Neural progenitor cell (in vitro differentiated cells): Measurements from ENCODE around the gene SNRNP70. TPM values are rescaled to one million over a fixed set of nuclear protein-coding genes. Genes with fewer than 3 reads are reported as not detected.

Experiments
- DNase-seq: peaks from one replicate; pipeline ENCODE4 v3.0.0-alpha.2; 2016; ENCODE audit warnings: low spot score
- H2AFZ ChIP-seq: fragments of 200-600 bp; sonication (generic); replicated peaks from 2 replicates; pipeline ENCODE4 v1.6.1; 2016; ENCODE audit warnings: antibody characterized with exemption
- H3F3A ChIP-seq: fragments of 200-600 bp; sonication (generic); 2 replicates; pipeline ENCODE4 v1.6.1; 2016; ENCODE audit warnings: antibody characterized with exemption, low read depth
- H3K27ac ChIP-seq: fragments of 200-600 bp; sonication (generic); 2 replicates; pipeline ENCODE4 v1.5.1; 2016; ENCODE audit warnings: mild to moderate bottlenecking
- H3K27me3 ChIP-seq: fragments of 200-600 bp; sonication (generic); 2 replicates; pipeline ENCODE4 v1.6.1; 2016; ENCODE audit warnings: mild to moderate bottlenecking, moderate library complexity
- H3K36me3 ChIP-seq: fragments of 200-600 bp; sonication (generic); 2 replicates; pipeline ENCODE4 v1.5.1; 2016
- H3K4me1 ChIP-seq: fragments of 200-600 bp; sonication (generic); 2 replicates; pipeline ENCODE4 v1.6.1; 2016; ENCODE audit warnings: mixed run types
- H3K4me2 ChIP-seq: fragments of 200-600 bp; sonication (generic); 2 replicates; pipeline ENCODE4 v1.6.1; 2016
- H3K4me3 ChIP-seq: fragments of 200-600 bp; sonication (generic); 2 replicates; pipeline ENCODE4 v1.5.1; 2016
- H3K79me2 ChIP-seq: fragments of 200-600 bp; sonication (generic); 2 replicates; pipeline ENCODE4 v1.6.1; 2016; ENCODE audit warnings: low read depth
- H3K9ac ChIP-seq: fragments of 200-600 bp; sonication (generic); 2 replicates; pipeline ENCODE4 v1.6.1; 2016
- H3K9me3 ChIP-seq: fragments of 200-600 bp; sonication (generic); 2 replicates; pipeline ENCODE4 v1.5.1; 2016; ENCODE audit warnings: low read depth
- H4K20me1 ChIP-seq: fragments of 200-600 bp; sonication (generic); 2 replicates; pipeline ENCODE4 v1.6.1; 2016; ENCODE audit warnings: low read depth
- H3K27ac Mint-ChIP-seq: 3 replicates; pipeline ENCODE4 v1.8.0; 2021; ENCODE audit warnings: mixed read lengths
- H3K27me3 Mint-ChIP-seq: 2 replicates; pipeline ENCODE4 v1.8.0; 2022; ENCODE audit warnings: low read depth, mild to moderate bottlenecking, inconsistent platforms, moderate library complexity, mixed read lengths; ENCODE audit not compliant: insufficient read depth
- H3K36me3 Mint-ChIP-seq: 3 replicates; pipeline ENCODE4 v1.8.0; 2021; ENCODE audit warnings: mixed read lengths
- H3K4me1 Mint-ChIP-seq: 3 replicates; pipeline ENCODE4 v1.8.0; 2021; ENCODE audit warnings: mixed read lengths
- H3K4me3 Mint-ChIP-seq: 3 replicates; pipeline ENCODE4 v1.8.0; 2021; ENCODE audit warnings: mild to moderate bottlenecking, moderate library complexity, mixed read lengths
- H3K9me3 Mint-ChIP-seq: 3 replicates; pipeline ENCODE4 v1.8.0; 2020; ENCODE audit warnings: mixed read lengths
- CTCF ChIP-seq: fragments of 200-600 bp; sonication (generic); IDR thresholded peaks from 2 replicates; pipeline ENCODE4 v1.5.1; 2017; ENCODE audit warnings: antibody characterized with exemption, mild to moderate bottlenecking
- EZH2 ChIP-seq: fragments of 200-600 bp; sonication (generic); IDR thresholded peaks from 2 replicates; pipeline ENCODE4 v1.6.1; 2017; ENCODE audit warnings: antibody characterized with exemption, mild to moderate bottlenecking, moderate library complexity
- EZH2phosphoT487 ChIP-seq: fragments of 200-600 bp; sonication (generic); IDR thresholded peaks from 2 replicates; pipeline ENCODE4 v1.6.1; 2017; ENCODE audit warnings: antibody characterized with exemption
- total RNA-seq: library from RNA; depleted of rRNA; stranded (reverse); fragments of >200 nt; gene quantifications from 2 replicates; pipeline ENCODE4 v1.2.3, GENCODE V29; 2015; ENCODE audit warnings: low replicate concordance

Gene SNRNP70
- total RNA-seq, 1 donor from 2014 or later: 162 TPM

GRCh38 chr19:49097453-49098288, 12.4 kb downstream of the SNRNP70 start:
- Histone ChIP-seq H3K4me2 (no peak overlapping the region), H3K36me3 (peaks cover 23% of the 10 kb centered on the region), H3F3A (peaks cover 66% of the 10 kb centered on the region), H2AFZ (no peak overlapping the region), H3K9me3 (no peaks in the 10 kb centered on the region), H3K4me1 (no peaks in the 10 kb centered on the region), H3K79me2 (peaks cover 73% of the 10 kb centered on the region), H3K4me3 (no peak overlapping the region), H3K27ac (peak overlapping the region; percentile 66), H3K9ac (no peak overlapping the region), H4K20me1 (peaks cover 91% of the 10 kb centered on the region), H3K27me3 (no peaks in the 10 kb centered on the region)
- Mint-ChIP-seq H3K36me3 (peaks cover 34% of the 10 kb centered on the region), H3K4me3 (no peak overlapping the region), H3K27me3 (no peaks in the 10 kb centered on the region), H3K4me1 (peaks cover 3% of the 10 kb centered on the region), H3K9me3 (no peaks in the 10 kb centered on the region), H3K27ac (no peak overlapping the region)
- DNase-seq: peak; percentile 78
- TF ChIP-seq EZH2phosphoT487: no peak
- TF ChIP-seq CTCF: peak; percentile 99
- TF ChIP-seq EZH2: no peak

- no peak for TF ChIP-seq CTCF
- no peak for TF ChIP-seq EZH2
- no peak for TF ChIP-seq EZH2phosphoT487
- Mint-ChIP-seq H3K4me1 (peaks cover 3% of the 10 kb centered on the region), H3K36me3 (peaks cover 35% of the 10 kb centered on the region), H3K27ac (no peak overlapping the region), H3K27me3 (no peaks in the 10 kb centered on the region), H3K4me3 (no peak overlapping the region), H3K9me3 (no peaks in the 10 kb centered on the region)
- Histone ChIP-seq H3K27ac (no peak overlapping the region), H3F3A (peaks cover 57% of the 10 kb centered on the region), H2AFZ (no peak overlapping the region), H3K36me3 (peaks cover 21% of the 10 kb centered on the region), H3K4me3 (no peak overlapping the region), H3K27me3 (no peaks in the 10 kb centered on the region), H3K4me2 (no peak overlapping the region), H4K20me1 (peaks cover 91% of the 10 kb centered on the region), H3K9ac (no peak overlapping the region), H3K9me3 (no peaks in the 10 kb centered on the region), H3K4me1 (no peaks in the 10 kb centered on the region), H3K79me2 (peaks cover 62% of the 10 kb centered on the region)
- no peak for DNase-seq
These were observed 13.5 kb downstream of the SNRNP70 start for GRCh38 chr19:49098795-49099194.

GRCh38 chr19:49101160-49101559, 15.9 kb downstream of the SNRNP70 start:
- Mint-ChIP-seq H3K27me3 (no peaks in the 10 kb centered on the region), H3K4me1 (peaks cover 3% of the 10 kb centered on the region), H3K36me3 (peaks cover 34% of the 10 kb centered on the region), H3K27ac (peak overlapping the region; percentile 29), H3K9me3 (no peaks in the 10 kb centered on the region), H3K4me3 (no peak overlapping the region)
- Histone ChIP-seq H3K36me3 (peaks cover 18% of the 10 kb centered on the region), H3F3A (peaks cover 58% of the 10 kb centered on the region), H3K79me2 (peaks cover 38% of the 10 kb centered on the region), H3K4me1 (no peaks in the 10 kb centered on the region), H3K4me3 (no peak overlapping the region), H3K27me3 (no peaks in the 10 kb centered on the region), H3K4me2 (no peak overlapping the region), H3K9ac (no peak overlapping the region), H3K27ac (no peak overlapping the region), H2AFZ (no peak overlapping the region), H3K9me3 (no peaks in the 10 kb centered on the region), H4K20me1 (peaks cover 89% of the 10 kb centered on the region)
- no peak for DNase-seq
- TF ChIP-seq CTCF (no peak), EZH2 (no peak), EZH2phosphoT487 (no peak)
